DOHH2 (cell line): Measurements from ENCODE around the gene ATP2A1.

Experiments used
- H3F3A ChIP-seq: fragments of 200-600 bp; sonication (generic), shearing (Covaris generic); 2 replicates; pipeline ENCODE4 v1.6.0; 2016; ENCODE audit warnings: antibody characterized with exemption, mild to moderate bottlenecking; ENCODE audit not compliant: control insufficient read depth, insufficient read depth
- H3K27ac ChIP-seq: fragments of 200-600 bp; sonication (generic); 2 replicates; pipeline ENCODE4 v1.5.1; 2014; ENCODE audit warnings: low read depth, mild to moderate bottlenecking, low read length, moderate library complexity
- H3K27me3 ChIP-seq: fragments of 200-600 bp; sonication (generic); 2 replicates; pipeline ENCODE4 v1.6.1; 2014; ENCODE audit warnings: mild to moderate bottlenecking, low read length, mixed read lengths; ENCODE audit not compliant: control insufficient read depth
- H3K36me3 ChIP-seq: fragments of 200-600 bp; sonication (generic); 2 replicates; pipeline ENCODE4 v1.6.1; 2014; ENCODE audit warnings: mild to moderate bottlenecking, low read length, moderate library complexity, mixed read lengths; ENCODE audit not compliant: control insufficient read depth
- H3K4me1 ChIP-seq: fragments of 200-600 bp; sonication (generic); 2 replicates; pipeline ENCODE4 v1.6.1; 2014; ENCODE audit warnings: mild to moderate bottlenecking, low read length, mixed read lengths; ENCODE audit not compliant: control insufficient read depth
- H3K4me2 ChIP-seq: fragments of 200-600 bp; sonication (generic); 2 replicates; pipeline ENCODE4 v1.6.0; 2014; ENCODE audit warnings: mild to moderate bottlenecking, low read length, moderate library complexity
- H3K4me3 ChIP-seq: fragments of 200-600 bp; sonication (generic); 2 replicates; pipeline ENCODE4 v1.5.1; 2014; ENCODE audit warnings: mild to moderate bottlenecking, low read length, mixed read lengths
- H3K79me2 ChIP-seq: fragments of 200-600 bp; sonication (generic); 2 replicates; pipeline ENCODE4 v1.6.1; 2014; ENCODE audit warnings: mild to moderate bottlenecking, low read length, mixed read lengths; ENCODE audit not compliant: control insufficient read depth
- H3K9me2 ChIP-seq: fragments of 200-600 bp; sonication (generic); replicated peaks from 2 replicates; pipeline ENCODE4 v1.6.1; 2014; ENCODE audit warnings: mild to moderate bottlenecking, low read length, mixed read lengths; ENCODE audit not compliant: control insufficient read depth
- H3K9me3 ChIP-seq: fragments of 200-600 bp; sonication (generic); 2 replicates; pipeline ENCODE4 v1.6.1; 2014; ENCODE audit warnings: antibody characterized with exemption, low read length, mixed read lengths; ENCODE audit not compliant: control insufficient read depth, insufficient read depth
- H4K20me1 ChIP-seq: fragments of 200-600 bp; sonication (generic); 2 replicates; pipeline ENCODE4 v1.6.0; 2014; ENCODE audit warnings: low read depth, mild to moderate bottlenecking, antibody characterized with exemption, low read length, moderate library complexity; ENCODE audit not compliant: control insufficient read depth, insufficient read depth
- EZH2phosphoT487 ChIP-seq: fragments of 200-600 bp; sonication (generic); IDR thresholded peaks from 2 replicates; pipeline ENCODE4 v1.6.1; 2017; ENCODE audit warnings: borderline replicate concordance, mild to moderate bottlenecking, antibody characterized with exemption, low read length, moderate library complexity, mixed read lengths
- TF ChIP-seq, protein P1 (sequence below): fragments of 200-600 bp; sonication (generic); IDR thresholded peaks from one replicate; pipeline ENCODE4 v1.5.1; 2014; ENCODE audit warnings: antibody characterized with exemption, mild to moderate bottlenecking, low read depth, low read length; ENCODE audit not compliant: poor library complexity, severe bottlenecking

ATP2A1 gene

DNA sequence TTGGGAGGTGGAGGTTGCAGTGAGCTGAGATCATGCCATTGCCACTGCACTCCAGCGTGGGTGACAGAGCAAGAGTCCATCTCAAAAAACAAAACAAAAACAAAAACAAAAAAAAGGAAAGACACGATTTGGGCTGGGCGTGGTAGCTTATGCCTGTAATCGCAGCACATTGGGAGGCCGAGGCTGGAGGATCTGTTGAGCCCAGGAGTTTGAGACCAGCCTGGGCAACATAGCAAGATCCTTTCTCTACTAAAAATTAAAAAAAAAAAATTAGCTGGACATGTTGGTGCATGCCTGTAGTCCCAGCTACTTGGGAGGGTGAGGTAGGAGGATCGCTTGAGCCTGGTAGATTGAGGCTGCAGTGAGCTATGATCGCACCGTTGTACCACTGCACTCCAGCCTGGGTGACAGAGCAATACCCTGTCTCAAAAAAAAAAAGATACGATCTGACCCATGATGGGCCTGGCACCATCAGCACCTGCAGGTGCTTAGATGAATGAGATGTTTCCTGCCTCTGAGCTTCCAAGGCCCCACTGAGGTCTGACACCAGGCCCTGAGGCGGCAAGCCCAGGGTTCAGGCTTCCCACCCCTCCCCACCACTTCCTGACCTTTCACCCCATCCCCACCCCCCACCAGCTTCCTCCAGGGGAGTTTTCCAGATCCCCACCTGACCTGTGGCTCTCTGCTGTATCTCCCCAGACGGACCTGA is 21.7 kb downstream of the ATP2A1 start:
- no peak overlapping the region for H3K4me3 ChIP-seq
- no peaks in the 10 kb centered on the region for H3K9me2 ChIP-seq
- no peak for TF ChIP-seq EZH2phosphoT487
- TF ChIP-seq, protein P1, sequence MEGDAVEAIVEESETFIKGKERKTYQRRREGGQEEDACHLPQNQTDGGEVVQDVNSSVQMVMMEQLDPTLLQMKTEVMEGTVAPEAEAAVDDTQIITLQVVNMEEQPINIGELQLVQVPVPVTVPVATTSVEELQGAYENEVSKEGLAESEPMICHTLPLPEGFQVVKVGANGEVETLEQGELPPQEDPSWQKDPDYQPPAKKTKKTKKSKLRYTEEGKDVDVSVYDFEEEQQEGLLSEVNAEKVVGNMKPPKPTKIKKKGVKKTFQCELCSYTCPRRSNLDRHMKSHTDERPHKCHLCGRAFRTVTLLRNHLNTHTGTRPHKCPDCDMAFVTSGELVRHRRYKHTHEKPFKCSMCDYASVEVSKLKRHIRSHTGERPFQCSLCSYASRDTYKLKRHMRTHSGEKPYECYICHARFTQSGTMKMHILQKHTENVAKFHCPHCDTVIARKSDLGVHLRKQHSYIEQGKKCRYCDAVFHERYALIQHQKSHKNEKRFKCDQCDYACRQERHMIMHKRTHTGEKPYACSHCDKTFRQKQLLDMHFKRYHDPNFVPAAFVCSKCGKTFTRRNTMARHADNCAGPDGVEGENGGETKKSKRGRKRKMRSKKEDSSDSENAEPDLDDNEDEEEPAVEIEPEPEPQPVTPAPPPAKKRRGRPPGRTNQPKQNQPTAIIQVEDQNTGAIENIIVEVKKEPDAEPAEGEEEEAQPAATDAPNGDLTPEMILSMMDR: no peak
- H3K27ac ChIP-seq: no peak overlapping the region
- no peak overlapping the region for H3K4me2 ChIP-seq
- no peaks in the 10 kb centered on the region for H3K79me2 ChIP-seq
- H3K27me3 ChIP-seq: no peaks in the 10 kb centered on the region
- no peaks in the 10 kb centered on the region for H4K20me1 ChIP-seq
- H3F3A ChIP-seq: no peaks in the 10 kb centered on the region
- no peaks in the 10 kb centered on the region for H3K4me1 ChIP-seq
- H3K36me3 ChIP-seq: peaks cover 12% of the 10 kb centered on the region; the same call in 1 of the 2 replicates
- no peaks in the 10 kb centered on the region for H3K9me3 ChIP-seq

DNA sequence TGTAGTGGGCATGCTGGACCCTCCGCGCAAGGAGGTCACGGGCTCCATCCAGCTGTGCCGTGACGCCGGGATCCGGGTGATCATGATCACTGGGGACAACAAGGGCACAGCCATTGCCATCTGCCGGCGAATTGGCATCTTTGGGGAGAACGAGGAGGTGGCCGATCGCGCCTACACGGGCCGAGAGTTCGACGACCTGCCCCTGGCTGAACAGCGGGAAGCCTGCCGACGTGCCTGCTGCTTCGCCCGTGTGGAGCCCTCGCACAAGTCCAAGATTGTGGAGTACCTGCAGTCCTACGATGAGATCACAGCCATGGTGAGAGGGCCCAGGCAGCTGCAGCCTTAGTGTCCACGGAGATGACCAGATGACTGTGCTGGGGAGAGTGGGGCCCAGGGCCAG is 22.3 kb downstream of the ATP2A1 start:
- no peak for TF ChIP-seq EZH2phosphoT487
- TF ChIP-seq, protein P1: no peak
- H3K27ac ChIP-seq: no peak overlapping the region
- no peaks in the 10 kb centered on the region for H3K27me3 ChIP-seq
- no peak overlapping the region for H3K4me2 ChIP-seq
- H4K20me1 ChIP-seq: no peaks in the 10 kb centered on the region
- no peaks in the 10 kb centered on the region for H3K4me1 ChIP-seq
- H3K4me3 ChIP-seq: no peak overlapping the region
- H3K79me2 ChIP-seq: no peaks in the 10 kb centered on the region
- no peaks in the 10 kb centered on the region for H3F3A ChIP-seq
- peaks cover 15% of the 10 kb centered on the region; the same call in 1 of the 2 replicates for H3K36me3 ChIP-seq
- no peaks in the 10 kb centered on the region for H3K9me2 ChIP-seq
- H3K9me3 ChIP-seq: no peaks in the 10 kb centered on the region

DNA sequence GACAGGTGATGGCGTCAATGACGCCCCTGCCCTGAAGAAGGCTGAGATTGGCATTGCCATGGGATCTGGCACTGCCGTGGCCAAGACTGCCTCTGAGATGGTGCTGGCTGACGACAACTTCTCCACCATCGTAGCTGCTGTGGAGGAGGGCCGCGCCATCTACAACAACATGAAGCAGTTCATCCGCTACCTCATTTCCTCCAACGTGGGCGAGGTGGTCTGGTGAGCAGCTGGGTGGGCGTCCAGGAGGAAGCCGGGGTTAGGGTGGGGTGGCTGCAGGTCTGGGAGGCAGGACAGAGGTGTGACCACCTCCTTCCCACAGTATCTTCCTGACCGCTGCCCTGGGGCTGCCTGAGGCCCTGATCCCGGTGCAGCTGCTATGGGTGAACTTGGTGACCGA is 23.6 kb downstream of the ATP2A1 start:
- no peaks in the 10 kb centered on the region for H3K4me1 ChIP-seq
- H3K27me3 ChIP-seq: no peaks in the 10 kb centered on the region

More for the DNA sequence above, 23.6 kb downstream of the ATP2A1 start:
- Histone ChIP-seq H3K36me3 (peaks cover 21% of the 10 kb centered on the region; the same call in 1 of the 2 replicates), H3K79me2 (no peaks in the 10 kb centered on the region), H3K4me2 (no peak overlapping the region), H3K27ac (no peak overlapping the region), H3K9me3 (no peaks in the 10 kb centered on the region), H3K9me2 (no peaks in the 10 kb centered on the region), H3F3A (no peaks in the 10 kb centered on the region), H3K4me3 (no peak overlapping the region), H4K20me1 (no peaks in the 10 kb centered on the region)
- TF ChIP-seq, protein P1: no peak
- no peak for TF ChIP-seq EZH2phosphoT487
